AG04449 (cell line): Measurements from ENCODE around the gene SRD5A3.

ENCODE experiments used
- CTCF ChIA-PET: fragments of 350-600 bp; formaldehyde crosslinking; extraction: SDS; loops from one replicate; lab custom pipeline; 2021; ENCODE audit warnings: antibody characterized with exemption; lab: Yijun Ruan, JAX
- POLR2A ChIA-PET: fragments of 400-600, 350-600 bp; formaldehyde crosslinking; extraction: SDS; loops from one replicate; lab custom pipeline; 2020; ENCODE audit warnings: antibody characterized with exemption, inconsistent platforms; lab: Yijun Ruan, JAX
- DNase-seq: peaks from one replicate; pipeline ENCODE4 v3.0.0-alpha.2; 2010; ENCODE audit warnings: low read depth, low spot score
- H3K4me3 ChIP-seq: 2 replicates; pipeline ENCODE4 v1.5.1; 2011; ENCODE audit warnings: low read depth, mild to moderate bottlenecking, control low read depth, low read length
- CTCF ChIP-seq: IDR thresholded peaks from one replicate; pipeline ENCODE4 v1.5.1; 2011; ENCODE audit warnings: mild to moderate bottlenecking, moderate library complexity, low read length, control low read depth, inconsistent platforms; ENCODE audit not compliant: insufficient read depth; ENCODE audit errors: missing control alignments

Gene SRD5A3

DNA sequence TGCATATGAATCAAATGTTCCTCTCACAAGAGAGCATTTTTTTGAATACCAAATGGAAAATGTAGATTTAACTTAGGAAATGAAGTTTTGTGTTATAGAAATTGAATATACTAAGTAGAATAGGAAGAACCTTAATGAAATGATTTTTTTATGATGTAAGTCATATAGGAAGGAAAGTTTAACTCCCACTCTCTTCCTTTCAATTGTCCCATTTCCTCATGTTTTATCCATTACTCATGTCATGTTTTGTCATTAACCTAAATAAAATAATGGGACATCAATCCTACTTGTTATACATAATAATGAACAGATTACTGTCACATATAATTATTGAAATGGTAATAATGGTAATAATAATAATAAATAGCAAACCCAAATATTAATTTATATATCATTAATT is 22.7 kb upstream of the SRD5A3 start:
- DNase-seq: no peak
- TF ChIP-seq CTCF: no peak
- no peak overlapping the region for H3K4me3 ChIP-seq
- POLR2A ChIA-PET: no interaction called here
- CTCF ChIA-PET: interaction anchor here (1.0 to 9.2 kb wide), 9 partner anchors 9 to 361 kb away, joined by 3 to 263 read pairs (median 15); partner anchors contain the start of gene SRD5A3

- no peak overlapping the region for H3K4me3 ChIP-seq
- ChIA-PET POLR2A (no interaction called here), CTCF (interaction anchor here (1.2 to 3.6 kb wide), 3 partner anchors 19 to 355 kb away, joined by 3 to 32 read pairs (median 5); partner anchors contain the start of gene SRD5A3)
- no peak for DNase-seq
- TF ChIP-seq CTCF: no peak
These were observed 19.4 kb upstream of the SRD5A3 start for GRCh38 chr4:55326629-55327028.

DNA sequence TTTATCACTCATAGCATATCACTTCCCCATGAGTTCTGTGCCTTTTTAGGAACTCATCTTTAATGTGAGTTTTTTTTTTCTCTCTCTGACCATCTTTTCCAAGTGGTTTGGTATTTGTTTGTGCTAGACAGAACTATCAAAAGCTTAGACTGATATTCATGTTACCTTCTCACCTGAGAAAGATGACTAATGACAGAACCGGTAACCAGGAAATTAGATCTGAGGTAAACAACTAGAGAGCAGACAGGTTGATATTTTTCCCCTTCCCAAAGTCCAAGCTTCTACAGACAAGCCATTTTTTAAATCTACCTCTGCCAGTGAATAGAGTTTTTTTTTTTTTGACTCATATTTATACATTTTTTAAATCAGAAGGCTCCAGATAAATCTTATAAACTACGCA is 17.0 kb upstream of the SRD5A3 start:
- DNase-seq: no peak
- no peak overlapping the region for H3K4me3 ChIP-seq
- POLR2A ChIA-PET: no interaction called here
- TF ChIP-seq CTCF: no peak
- CTCF ChIA-PET: interaction anchor here (0.9 to 3.6 kb wide), 4 partner anchors 14 to 359 kb away, joined by 3 to 32 read pairs (median 9); partner anchors contain the start of gene SRD5A3

GRCh38 chr4:55330241-55330640 is 15.8 kb upstream of the SRD5A3 start:
- TF ChIP-seq CTCF: no peak
- DNase-seq: no peak
- POLR2A ChIA-PET: no interaction called here
- CTCF ChIA-PET: interaction anchor here (0.9 to 1.4 kb wide), 2 partner anchors 9 to 16 kb away, joined by 6 to 13 read pairs; partner anchors contain the start of gene SRD5A3
- H3K4me3 ChIP-seq: no peak overlapping the region

DNA sequence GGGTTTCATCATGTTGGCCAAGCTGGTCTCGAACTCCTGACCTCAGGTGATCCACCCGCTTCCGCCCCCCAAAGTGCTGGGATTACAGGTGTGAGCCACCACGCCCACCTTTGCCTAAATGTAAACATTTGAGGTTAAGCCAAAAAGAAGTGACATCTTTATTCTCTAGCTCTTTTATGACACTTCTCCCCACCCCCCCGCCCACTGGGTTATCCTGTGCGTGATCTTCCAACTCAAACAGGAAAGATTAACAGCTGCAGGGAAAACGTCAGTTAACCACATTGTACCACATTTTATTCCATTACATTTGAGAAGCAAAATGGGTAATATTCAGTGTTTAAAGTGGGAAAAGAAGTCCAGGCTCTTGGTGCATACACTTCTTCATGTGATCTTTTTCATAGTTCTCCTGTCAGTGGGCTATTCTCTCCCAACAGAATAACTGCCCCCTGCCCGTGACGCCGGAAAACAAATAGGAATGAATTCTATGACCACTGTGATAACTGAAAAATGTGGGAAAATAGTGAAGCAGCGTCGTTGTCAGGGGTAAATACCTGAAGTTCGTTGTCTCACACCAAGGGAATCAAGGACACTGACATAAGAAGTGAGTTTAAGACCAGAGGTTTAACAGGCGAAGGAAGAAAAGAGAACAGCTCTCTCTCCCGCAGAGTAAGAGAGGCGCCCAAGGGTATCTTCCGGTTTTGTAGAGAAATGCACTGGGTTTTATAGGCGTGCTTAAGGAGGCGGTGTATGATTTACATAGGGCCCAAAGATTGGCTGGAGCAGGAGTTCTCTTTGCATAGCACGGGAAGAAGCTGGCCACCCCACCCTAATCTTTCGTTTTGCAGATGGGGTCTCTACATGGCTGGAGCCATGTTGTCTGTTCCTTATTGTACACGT is 9.7 kb upstream of the SRD5A3 start:
- H3K4me3 ChIP-seq: no peak overlapping the region
- POLR2A ChIA-PET: no interaction called here
- TF ChIP-seq CTCF: no peak
- CTCF ChIA-PET: interaction anchor here (1.4 to 1.5 kb wide), 2 partner anchors 9 to 365 kb away, joined by 7 read pairs; partner anchors contain the start of gene SRD5A3
- no peak for DNase-seq

DNA sequence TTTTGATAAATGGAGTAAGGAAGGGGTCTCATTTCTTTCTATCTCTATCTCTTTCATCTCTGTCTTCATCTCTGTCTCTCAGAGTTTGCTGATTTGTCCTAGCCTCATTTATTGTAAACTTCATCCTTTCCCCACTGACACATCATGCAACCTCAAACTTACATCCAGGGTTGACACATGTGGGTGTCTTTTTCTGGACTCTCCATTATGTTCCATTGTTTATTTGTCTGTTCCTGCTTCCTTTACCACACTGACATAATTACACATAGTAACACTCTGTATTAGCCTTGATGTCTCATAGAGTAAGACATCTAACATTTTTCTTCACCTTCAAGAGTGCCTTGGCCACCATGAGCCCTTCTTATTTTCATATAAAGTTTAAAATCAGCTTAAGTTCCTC is 8.1 kb upstream of the SRD5A3 start:
- no peak overlapping the region for H3K4me3 ChIP-seq
- ChIA-PET CTCF (interaction anchor here (1.4 kb wide), 1 partner anchor 367 kb away, joined by 7 read pairs; no protein-coding TSS in a partner anchor), POLR2A (no interaction called here)
- DNase-seq: no peak
- TF ChIP-seq CTCF: no peak
